ENCODE data around the gene UNC45A.
"Not testable (repeated sequence)": the region's sequence is repeated elsewhere in the genome, so short reads cannot be mapped to it uniquely, and the experiment has no call there.

Gene UNC45A

GRCh38 chr15:90892498-90893174 is 42.4 kb upstream of the UNC45A start:
- H3K9me3 ChIP-seq (ENCODE audit: control insufficient read depth in 2 of 2, low read length in 2 of 2), result no peaks in the 10 kb centered on the region
- no peak overlapping the region for H3K27ac ChIP-seq (ENCODE audit: low read length)
- no peaks in the 10 kb centered on the region for H3K4me1 ChIP-seq (ENCODE audit: control insufficient read depth, insufficient read depth, low read length)
- H3K36me3 ChIP-seq (ENCODE audit: control insufficient read depth in 2 of 2, insufficient read depth in 2 of 2, low read length in 2 of 2), result peaks cover 19 to 56% of the 10 kb centered on the region in 2 donors
- no peak overlapping the region for H3K9ac ChIP-seq (ENCODE audit: low read length in 2 of 2)
- H3K4me3 ChIP-seq (ENCODE audit: low read length in 2 of 2), result no peak overlapping the region
- no peaks in the 10 kb centered on the region for H3K27me3 ChIP-seq (ENCODE audit: control insufficient read depth in 1 of 2, insufficient read depth in 2 of 2, low read length in 2 of 2)

- H3K27ac ChIP-seq (ENCODE audit: low read length), result no peak overlapping the region
- no peaks in the 10 kb centered on the region for H3K27me3 ChIP-seq (ENCODE audit: control insufficient read depth in 1 of 2, insufficient read depth in 2 of 2, low read length in 2 of 2)
- H3K36me3 ChIP-seq (ENCODE audit: control insufficient read depth in 2 of 2, insufficient read depth in 2 of 2, low read length in 2 of 2), result peaks cover 19 to 54% of the 10 kb centered on the region in 2 donors
- H3K4me1 ChIP-seq (ENCODE audit: control insufficient read depth, insufficient read depth, low read length), result no peaks in the 10 kb centered on the region
- H3K9ac ChIP-seq (ENCODE audit: low read length in 2 of 2), result no peak overlapping the region
- no peaks in the 10 kb centered on the region for H3K9me3 ChIP-seq (ENCODE audit: control insufficient read depth in 2 of 2, low read length in 2 of 2)
- H3K4me3 ChIP-seq (ENCODE audit: low read length in 2 of 2), result no peak overlapping the region
These were observed 41.7 kb upstream of the UNC45A start for GRCh38 chr15:90893175-90894090.

- Histone ChIP-seq H3K9me3 (ENCODE audit: control insufficient read depth in 2 of 2, low read length in 2 of 2) (no peaks in the 10 kb centered on the region), H3K4me3 (ENCODE audit: low read length in 2 of 2) (no peak overlapping the region), H3K27me3 (ENCODE audit: control insufficient read depth in 1 of 2, insufficient read depth in 2 of 2, low read length in 2 of 2) (no peaks in the 10 kb centered on the region), H3K9ac (ENCODE audit: low read length in 2 of 2) (no peak overlapping the region), H3K27ac (ENCODE audit: low read length) (no peak overlapping the region), H3K36me3 (ENCODE audit: control insufficient read depth in 2 of 2, insufficient read depth in 2 of 2, low read length in 2 of 2) (peaks cover 19 to 43% of the 10 kb centered on the region in 2 donors), H3K4me1 (ENCODE audit: control insufficient read depth, insufficient read depth, low read length) (no peaks in the 10 kb centered on the region)
These were observed 39.4 kb upstream of the UNC45A start for GRCh38 chr15:90895571-90896117.

GRCh38 chr15:90897131-90897655 is 37.9 kb upstream of the UNC45A start:
- not testable (repeated sequence) for H3K9me3 ChIP-seq (ENCODE audit: control insufficient read depth in 2 of 2, low read length in 2 of 2); H3K27me3 ChIP-seq (ENCODE audit: control insufficient read depth in 1 of 2, insufficient read depth in 2 of 2, low read length in 2 of 2); H3K4me3 ChIP-seq (ENCODE audit: low read length in 2 of 2); H3K4me1 ChIP-seq (ENCODE audit: control insufficient read depth, insufficient read depth, low read length); H3K27ac ChIP-seq (ENCODE audit: low read length); H3K9ac ChIP-seq (ENCODE audit: low read length in 2 of 2)
- H3K36me3 ChIP-seq (ENCODE audit: control insufficient read depth in 2 of 2, insufficient read depth in 2 of 2, low read length in 2 of 2), result peaks cover 14 to 29% of the 10 kb centered on the region in 2 donors

- Histone ChIP-seq H3K4me3 (ENCODE audit: low read length in 2 of 2) (peak overlapping the region; percentile 84 to 94), H3K4me1 (ENCODE audit: control insufficient read depth, insufficient read depth, low read length) (peaks cover 20% of the 10 kb centered on the region), H3K9me3 (ENCODE audit: control insufficient read depth in 2 of 2, low read length in 2 of 2) (no peaks in the 10 kb centered on the region), H3K27me3 (ENCODE audit: control insufficient read depth in 1 of 2, insufficient read depth in 2 of 2, low read length in 2 of 2) (no peaks in the 10 kb centered on the region), H3K9ac (ENCODE audit: low read length in 2 of 2) (peak overlapping the region; percentile 89 to 91), H3K36me3 (ENCODE audit: control insufficient read depth in 2 of 2, insufficient read depth in 2 of 2, low read length in 2 of 2) (peaks cover 13 to 16% of the 10 kb centered on the region in 2 donors), H3K27ac (ENCODE audit: low read length) (peak overlapping the region; percentile 92)
These were observed 33.7 kb upstream of the UNC45A start for GRCh38 chr15:90901175-90902039.

GRCh38 chr15:90902040-90902839 is 32.8 kb upstream of the UNC45A start:
- no peaks in the 10 kb centered on the region for H3K27me3 ChIP-seq (ENCODE audit: control insufficient read depth in 1 of 2, insufficient read depth in 2 of 2, low read length in 2 of 2)
- no peaks in the 10 kb centered on the region for H3K9me3 ChIP-seq (ENCODE audit: control insufficient read depth in 2 of 2, low read length in 2 of 2)
- peak overlapping the region; percentile 89 to 91 for H3K9ac ChIP-seq (ENCODE audit: low read length in 2 of 2)
- H3K36me3 ChIP-seq (ENCODE audit: control insufficient read depth in 2 of 2, insufficient read depth in 2 of 2, low read length in 2 of 2), result peaks cover 21 to 24% of the 10 kb centered on the region in 2 donors
- peak overlapping the region; percentile 92 for H3K27ac ChIP-seq (ENCODE audit: low read length)
- H3K4me3 ChIP-seq (ENCODE audit: low read length in 2 of 2), result peak overlapping the region; percentile 84 to 94
- peaks cover 20% of the 10 kb centered on the region for H3K4me1 ChIP-seq (ENCODE audit: control insufficient read depth, insufficient read depth, low read length)

- Histone ChIP-seq H3K4me3 (ENCODE audit: low read length in 2 of 2) (peak within 1 kb of the TSS; percentile 84 to 94), H3K27ac (ENCODE audit: low read length) (peak within 1 kb of the TSS; percentile 92), H3K27me3 (ENCODE audit: control insufficient read depth in 1 of 2, insufficient read depth in 2 of 2, low read length in 2 of 2) (no peaks in the 10 kb centered on the region), H3K9ac (ENCODE audit: low read length in 2 of 2) (peak within 1 kb of the TSS; percentile 89 to 91), H3K4me1 (ENCODE audit: control insufficient read depth, insufficient read depth, low read length) (peaks cover 20% of the 10 kb centered on the region), H3K36me3 (ENCODE audit: control insufficient read depth in 2 of 2, insufficient read depth in 2 of 2, low read length in 2 of 2) (peaks cover 29% of the 10 kb centered on the region in 2 donors), H3K9me3 (ENCODE audit: control insufficient read depth in 2 of 2, low read length in 2 of 2) (no peaks in the 10 kb centered on the region)
These were observed 32.0 kb upstream of the UNC45A start, which contains the start of gene MAN2A2 for GRCh38 chr15:90902840-90903732. Gene MAN2A2, plus strand, starts transcription at chr15:90903302. Its CDS starts 906 bp downstream, at chr15:90904208.

GRCh38 chr15:90903733-90904536 is 31.1 kb upstream of the UNC45A start:
- H3K9me3 ChIP-seq (ENCODE audit: control insufficient read depth in 2 of 2, low read length in 2 of 2), result no peaks in the 10 kb centered on the region
- peak overlapping the region; percentile 75 to 84 for H3K4me3 ChIP-seq (ENCODE audit: low read length in 2 of 2)
- no peaks in the 10 kb centered on the region for H3K27me3 ChIP-seq (ENCODE audit: control insufficient read depth in 1 of 2, insufficient read depth in 2 of 2, low read length in 2 of 2)
- peaks cover 20% of the 10 kb centered on the region for H3K4me1 ChIP-seq (ENCODE audit: control insufficient read depth, insufficient read depth, low read length)
- peak overlapping the region; percentile 87 to 89 for H3K9ac ChIP-seq (ENCODE audit: low read length in 2 of 2)
- peaks cover 30 to 31% of the 10 kb centered on the region in 2 donors for H3K36me3 ChIP-seq (ENCODE audit: control insufficient read depth in 2 of 2, insufficient read depth in 2 of 2, low read length in 2 of 2)
- peak overlapping the region; percentile 88 for H3K27ac ChIP-seq (ENCODE audit: low read length)

Measured in stomach smooth muscle (tissue), 2 donors.